PC-3 (cell line): ENCODE measurements around the gene SIRT2.

Experiments
- CTCF ChIP-seq: fragments of 300-600 bp; sonication (generic); conservative IDR thresholded peaks from 2 replicates; pipeline ENCODE4 v1.5.1; 2017; ENCODE audit warnings: antibody characterized with exemption, low read depth, mild to moderate bottlenecking, low read length
- EZH2 ChIP-seq: fragments of 300-600 bp; sonication (generic); IDR thresholded peaks from one replicate; pipeline ENCODE4 v1.6.1; 2017; ENCODE audit warnings: antibody characterized with exemption, mild to moderate bottlenecking, low read length; ENCODE audit not compliant: unreplicated experiment
- EZH2phosphoT487 ChIP-seq: fragments of 300-600 bp; sonication (generic); IDR thresholded peaks from 2 replicates; pipeline ENCODE4 v1.6.1; 2018; ENCODE audit warnings: mild to moderate bottlenecking, antibody characterized with exemption, low read length, borderline replicate concordance

GRCh38 chr19:38910488-38910887 is 11.1 kb upstream of the SIRT2 start:
- TF ChIP-seq EZH2phosphoT487 (no peak), EZH2 (no peak), CTCF (no peak)
